OCI-LY1 (cell line): ENCODE measurements around the gene NACC2.

ENCODE experiments used
- H2AFZ ChIP-seq: fragments of 200-600 bp; sonication (generic), shearing (Covaris generic); 2 replicates; pipeline ENCODE4 v1.6.0; 2014; ENCODE audit warnings: antibody characterized with exemption, mild to moderate bottlenecking, low read length
- H3F3A ChIP-seq: fragments of 200-600 bp; sonication (generic), shearing (Covaris generic); 2 replicates; pipeline ENCODE4 v1.6.0; 2014; ENCODE audit warnings: mild to moderate bottlenecking, antibody characterized with exemption, low read length, moderate library complexity; ENCODE audit not compliant: insufficient read depth
- H3K27ac ChIP-seq: fragments of 200-600 bp; sonication (generic); 2 replicates; pipeline ENCODE4 v1.5.1; 2014; ENCODE audit warnings: low read length, mixed run types, mild to moderate bottlenecking, low read depth; ENCODE audit not compliant: poor library complexity, severe bottlenecking
- H3K27me3 ChIP-seq: fragments of 200-600 bp; sonication (generic); 2 replicates; pipeline ENCODE4 v1.6.0; 2014; ENCODE audit warnings: antibody characterized with exemption, mild to moderate bottlenecking, low read length, moderate library complexity; ENCODE audit not compliant: insufficient read depth
- H3K36me3 ChIP-seq: fragments of 200-600 bp; sonication (generic); 2 replicates; pipeline ENCODE4 v1.6.1; 2014; ENCODE audit warnings: mild to moderate bottlenecking, antibody characterized with exemption, low read length, moderate library complexity, mixed read lengths; ENCODE audit not compliant: insufficient read depth
- H3K4me1 ChIP-seq: fragments of 200-600 bp; sonication (generic); 2 replicates; pipeline ENCODE4 v1.5.1; 2014; ENCODE audit warnings: mild to moderate bottlenecking, low read length, moderate library complexity; ENCODE audit not compliant: insufficient read depth, severe bottlenecking
- H3K4me2 ChIP-seq: fragments of 200-600 bp; sonication (generic), shearing (Covaris generic); 2 replicates; pipeline ENCODE4 v1.6.1; 2014; ENCODE audit warnings: low read length
- H3K4me3 ChIP-seq: fragments of 200-600 bp; sonication (generic); 2 replicates; pipeline ENCODE4 v1.5.1; 2014; ENCODE audit warnings: low read length, low read depth, mild to moderate bottlenecking, mixed read lengths; ENCODE audit not compliant: poor library complexity, severe bottlenecking
- H3K79me2 ChIP-seq: fragments of 200-600 bp; shearing (Covaris generic); 2 replicates; pipeline ENCODE4 v1.6.1; 2016; ENCODE audit warnings: mixed run types, low read length, mixed read lengths; ENCODE audit not compliant: insufficient read depth
- H3K9ac ChIP-seq: fragments of 200-600 bp; sonication (generic), shearing (Covaris generic); 2 replicates; pipeline ENCODE4 v1.6.1; 2014; ENCODE audit warnings: mild to moderate bottlenecking, low read length, mixed read lengths
- H3K9me2 ChIP-seq: fragments of 200-600 bp; sonication (generic), shearing (Covaris generic); 2 replicates; pipeline ENCODE4 v1.6.1; 2014; ENCODE audit warnings: low read depth, mild to moderate bottlenecking, low read length, mixed read lengths
- H3K9me3 ChIP-seq: fragments of 200-600 bp; shearing (Covaris generic); 2 replicates; pipeline ENCODE4 v1.6.1; 2014; ENCODE audit warnings: low read length, mixed read lengths
- H4K20me1 ChIP-seq: fragments of 200-600 bp; sonication (generic), shearing (Covaris generic); 2 replicates; pipeline ENCODE4 v1.6.0; 2016; ENCODE audit warnings: mild to moderate bottlenecking, low read length; ENCODE audit not compliant: insufficient read depth
- EZH2 ChIP-seq: fragments of 200-600 bp; sonication (generic), shearing (Covaris generic); IDR thresholded peaks from 2 replicates; pipeline ENCODE4 v1.8.0; 2017; ENCODE audit warnings: borderline replicate concordance, mixed run types, mild to moderate bottlenecking, antibody characterized with exemption, low read length, moderate library complexity, mixed read lengths
- TF ChIP-seq, protein P1 (sequence below): fragments of 200-600 bp; sonication (generic), shearing (Covaris generic); IDR thresholded peaks from 2 replicates; pipeline ENCODE4 v1.5.1; 2017; ENCODE audit warnings: mild to moderate bottlenecking, antibody characterized with exemption, low read length, moderate library complexity, mixed read lengths

NACC2 gene

DNA sequence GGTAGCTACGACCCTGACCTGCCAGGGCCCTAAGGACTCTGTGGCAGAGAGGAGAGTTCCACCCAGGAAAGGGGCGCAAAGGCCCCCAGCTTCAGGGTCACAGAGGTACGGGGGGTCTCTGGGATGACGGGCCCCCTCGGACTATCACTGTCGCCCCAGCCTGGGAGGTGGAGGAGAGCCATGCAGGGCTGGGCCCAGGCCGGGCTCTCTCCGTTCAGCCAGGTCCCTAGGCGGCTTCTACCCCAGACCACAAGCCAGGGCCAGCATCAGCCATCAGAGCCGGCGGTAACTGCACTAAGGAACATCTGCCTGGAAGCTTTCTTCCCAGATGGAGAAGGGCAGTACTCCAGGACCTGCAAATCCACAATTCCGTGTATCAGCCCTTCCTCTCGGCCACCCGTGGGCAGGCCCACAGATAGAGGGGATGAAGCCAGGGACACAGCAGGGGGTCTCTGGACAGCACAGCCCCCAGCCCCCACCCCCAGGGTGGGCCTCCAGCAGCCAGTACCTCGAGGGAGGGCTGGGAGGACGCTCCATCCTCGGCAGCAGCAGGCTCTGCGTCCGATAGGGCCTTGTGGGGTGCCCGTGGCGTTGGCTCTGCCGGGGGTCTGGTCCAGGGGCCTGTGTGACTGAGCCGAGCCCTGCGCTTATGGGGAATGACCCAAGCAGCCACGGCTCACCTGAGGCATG lies 38.4 kb downstream of the NACC2 start:
- H3K9ac ChIP-seq = no peak overlapping the region
- H2AFZ ChIP-seq = no peak overlapping the region
- no peak overlapping the region for H3K4me2 ChIP-seq
- H3K36me3 ChIP-seq = no peaks in the 10 kb centered on the region
- no peaks in the 10 kb centered on the region for H3K9me2 ChIP-seq
- H3F3A ChIP-seq = no peaks in the 10 kb centered on the region
- H3K9me3 ChIP-seq = no peaks in the 10 kb centered on the region
- H3K27ac ChIP-seq = no peak overlapping the region
- H3K79me2 ChIP-seq = no peaks in the 10 kb centered on the region
- H3K4me3 ChIP-seq = no peak overlapping the region
- no peaks in the 10 kb centered on the region for H3K4me1 ChIP-seq
- TF ChIP-seq, protein P1, sequence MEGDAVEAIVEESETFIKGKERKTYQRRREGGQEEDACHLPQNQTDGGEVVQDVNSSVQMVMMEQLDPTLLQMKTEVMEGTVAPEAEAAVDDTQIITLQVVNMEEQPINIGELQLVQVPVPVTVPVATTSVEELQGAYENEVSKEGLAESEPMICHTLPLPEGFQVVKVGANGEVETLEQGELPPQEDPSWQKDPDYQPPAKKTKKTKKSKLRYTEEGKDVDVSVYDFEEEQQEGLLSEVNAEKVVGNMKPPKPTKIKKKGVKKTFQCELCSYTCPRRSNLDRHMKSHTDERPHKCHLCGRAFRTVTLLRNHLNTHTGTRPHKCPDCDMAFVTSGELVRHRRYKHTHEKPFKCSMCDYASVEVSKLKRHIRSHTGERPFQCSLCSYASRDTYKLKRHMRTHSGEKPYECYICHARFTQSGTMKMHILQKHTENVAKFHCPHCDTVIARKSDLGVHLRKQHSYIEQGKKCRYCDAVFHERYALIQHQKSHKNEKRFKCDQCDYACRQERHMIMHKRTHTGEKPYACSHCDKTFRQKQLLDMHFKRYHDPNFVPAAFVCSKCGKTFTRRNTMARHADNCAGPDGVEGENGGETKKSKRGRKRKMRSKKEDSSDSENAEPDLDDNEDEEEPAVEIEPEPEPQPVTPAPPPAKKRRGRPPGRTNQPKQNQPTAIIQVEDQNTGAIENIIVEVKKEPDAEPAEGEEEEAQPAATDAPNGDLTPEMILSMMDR = no peak
- TF ChIP-seq EZH2 = no peak
- 0 out of 2 replicates have a peak, but pooled peaks cover 5% of the 10 kb centered on the region for H3K27me3 ChIP-seq
- no peaks in the 10 kb centered on the region for H4K20me1 ChIP-seq

DNA sequence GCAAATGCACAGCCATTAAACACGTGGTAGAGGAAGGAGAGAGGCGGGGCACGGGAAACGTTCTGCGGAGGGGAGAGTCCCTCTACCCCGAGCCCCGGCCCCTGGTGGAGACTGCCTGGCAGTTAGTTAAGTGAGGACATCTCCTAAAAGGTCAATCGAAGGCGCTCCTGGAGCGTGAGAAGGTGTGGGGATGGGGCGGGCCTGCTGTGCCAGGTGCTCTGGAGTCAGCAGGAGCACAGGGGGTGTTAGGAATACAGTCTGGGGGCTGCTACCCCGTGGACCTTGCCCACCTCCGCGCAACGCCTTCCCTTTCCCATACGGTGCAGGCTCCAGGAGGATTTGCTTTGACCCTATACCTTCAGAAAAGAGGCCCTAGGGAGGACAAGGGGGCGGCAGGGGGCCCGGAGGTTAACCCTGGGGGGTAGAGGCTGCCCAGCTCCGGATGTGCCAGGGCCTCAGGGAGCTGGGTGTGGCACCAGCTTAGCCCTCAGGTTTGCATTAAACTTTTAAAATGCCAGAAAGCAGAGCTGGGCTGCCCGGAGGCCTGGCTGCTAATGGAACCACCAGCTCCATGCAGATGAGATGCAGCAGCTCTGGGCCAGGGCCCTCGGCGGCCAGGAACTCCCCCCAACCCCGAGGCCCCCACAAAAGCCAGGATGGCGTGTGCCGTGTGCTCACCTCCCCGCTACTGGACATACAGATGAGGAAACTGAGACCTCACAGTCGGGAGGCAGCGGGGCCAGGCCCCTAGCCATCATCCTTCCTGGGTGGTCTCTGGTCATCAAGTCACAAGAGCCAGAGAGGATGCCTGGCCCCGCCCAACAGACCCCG lies 39.2 kb downstream of the NACC2 start:
- Histone ChIP-seq H3K79me2 (no peaks in the 10 kb centered on the region), H3K9me2 (no peaks in the 10 kb centered on the region), H3K36me3 (no peaks in the 10 kb centered on the region), H3K9me3 (no peaks in the 10 kb centered on the region), H4K20me1 (no peaks in the 10 kb centered on the region), H3K27me3 (0 out of 2 replicates have a peak, but pooled peaks cover 5% of the 10 kb centered on the region), H3K9ac (no peak overlapping the region), H2AFZ (no peak overlapping the region), H3K4me1 (no peaks in the 10 kb centered on the region), H3F3A (no peaks in the 10 kb centered on the region), H3K4me3 (no peak overlapping the region), H3K4me2 (no peak overlapping the region), H3K27ac (no peak overlapping the region)
- TF ChIP-seq, protein P1 = no peak
- TF ChIP-seq EZH2 = no peak

DNA sequence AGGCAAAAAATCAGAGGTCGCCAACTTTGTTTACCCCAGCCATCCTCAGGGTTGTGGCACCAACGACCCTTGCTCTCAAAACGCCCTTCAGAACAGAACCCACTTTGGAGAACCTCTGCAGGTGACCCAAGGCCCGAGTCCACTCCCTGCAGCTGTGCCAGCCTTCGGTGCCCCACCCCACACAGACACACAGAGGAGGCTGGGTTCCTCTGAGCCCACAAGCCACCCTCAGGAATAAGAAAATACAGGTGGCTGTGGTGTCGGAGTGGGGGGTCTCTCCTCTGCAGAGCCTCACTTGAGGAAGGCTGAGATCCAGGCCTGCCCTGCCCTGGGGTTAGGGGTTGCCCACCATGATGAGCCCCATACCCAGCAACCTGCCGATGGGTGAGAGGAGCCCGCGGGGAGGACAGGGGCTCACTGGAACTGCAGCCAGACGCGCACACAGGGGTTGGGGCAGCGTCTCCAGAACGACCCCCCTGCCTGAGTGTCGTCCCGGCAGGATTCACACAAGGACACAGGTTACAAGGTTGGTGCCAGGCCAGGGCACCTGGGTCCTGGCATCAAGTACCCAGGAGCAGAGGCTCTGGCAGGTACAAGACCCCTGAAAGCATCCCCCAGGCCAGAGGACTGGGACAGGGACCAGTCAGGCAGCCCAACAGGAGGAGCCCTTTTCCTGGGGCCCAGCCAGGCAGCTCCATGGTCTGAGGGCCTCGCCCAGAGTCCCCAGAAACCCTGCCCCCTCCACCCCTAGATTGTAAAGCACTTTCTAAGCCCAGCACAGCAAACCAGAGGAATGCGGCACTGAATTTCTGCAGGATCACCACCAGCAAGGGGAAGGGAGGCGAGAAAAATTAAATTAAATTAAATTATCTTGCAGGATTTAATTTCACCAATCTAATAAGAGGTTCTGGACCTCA lies 40.0 kb downstream of the NACC2 start:
- no peak overlapping the region for H2AFZ ChIP-seq
- no peaks in the 10 kb centered on the region for H3F3A ChIP-seq
- H3K27me3 ChIP-seq = 0 out of 2 replicates have a peak, but pooled peaks cover 5% of the 10 kb centered on the region
- H3K9ac ChIP-seq = no peak overlapping the region
- no peaks in the 10 kb centered on the region for H3K79me2 ChIP-seq
- H3K9me2 ChIP-seq = no peaks in the 10 kb centered on the region
- no peaks in the 10 kb centered on the region for H3K9me3 ChIP-seq
- H3K36me3 ChIP-seq = no peaks in the 10 kb centered on the region
- H3K27ac ChIP-seq = no peak overlapping the region
- TF ChIP-seq, protein P1 = no peak
- TF ChIP-seq EZH2 = no peak
- no peak overlapping the region for H3K4me2 ChIP-seq
- no peak overlapping the region for H3K4me3 ChIP-seq
- H3K4me1 ChIP-seq = no peaks in the 10 kb centered on the region
- H4K20me1 ChIP-seq = no peaks in the 10 kb centered on the region
